Activated T-cell treated with anti-CD3 and anti-CD28 coated beads, Interleukin-2, amount 50 U/mL, for 1 hour (primary cell): Measurements from ENCODE around the gene UBE3B.

Source experiments
- DNase-seq: peaks from one replicate; pipeline ENCODE4 v3.0.0-alpha.2; 2020

Gene UBE3B

DNA sequence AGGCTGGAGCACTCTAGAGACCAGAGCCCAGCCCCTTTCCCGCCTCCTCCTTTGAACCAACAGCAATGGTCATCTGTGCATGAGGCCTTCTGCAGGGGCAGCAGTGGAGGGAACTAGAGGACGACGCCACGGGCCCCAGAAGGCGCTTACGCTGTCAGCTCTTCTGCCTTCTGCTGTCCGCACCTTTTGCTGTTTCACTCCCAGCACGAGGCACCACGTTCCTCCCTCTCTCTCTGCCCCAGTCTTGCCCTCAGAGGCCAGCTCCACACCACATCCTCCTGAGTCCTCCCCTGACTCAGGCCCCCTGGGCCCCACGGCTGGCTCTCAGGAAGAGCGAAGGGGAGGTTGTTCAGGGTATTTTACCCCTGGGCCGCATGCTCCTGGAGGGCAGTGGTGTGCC is 80.4 kb downstream of the UBE3B start:
- DNase-seq = no peak

DNA sequence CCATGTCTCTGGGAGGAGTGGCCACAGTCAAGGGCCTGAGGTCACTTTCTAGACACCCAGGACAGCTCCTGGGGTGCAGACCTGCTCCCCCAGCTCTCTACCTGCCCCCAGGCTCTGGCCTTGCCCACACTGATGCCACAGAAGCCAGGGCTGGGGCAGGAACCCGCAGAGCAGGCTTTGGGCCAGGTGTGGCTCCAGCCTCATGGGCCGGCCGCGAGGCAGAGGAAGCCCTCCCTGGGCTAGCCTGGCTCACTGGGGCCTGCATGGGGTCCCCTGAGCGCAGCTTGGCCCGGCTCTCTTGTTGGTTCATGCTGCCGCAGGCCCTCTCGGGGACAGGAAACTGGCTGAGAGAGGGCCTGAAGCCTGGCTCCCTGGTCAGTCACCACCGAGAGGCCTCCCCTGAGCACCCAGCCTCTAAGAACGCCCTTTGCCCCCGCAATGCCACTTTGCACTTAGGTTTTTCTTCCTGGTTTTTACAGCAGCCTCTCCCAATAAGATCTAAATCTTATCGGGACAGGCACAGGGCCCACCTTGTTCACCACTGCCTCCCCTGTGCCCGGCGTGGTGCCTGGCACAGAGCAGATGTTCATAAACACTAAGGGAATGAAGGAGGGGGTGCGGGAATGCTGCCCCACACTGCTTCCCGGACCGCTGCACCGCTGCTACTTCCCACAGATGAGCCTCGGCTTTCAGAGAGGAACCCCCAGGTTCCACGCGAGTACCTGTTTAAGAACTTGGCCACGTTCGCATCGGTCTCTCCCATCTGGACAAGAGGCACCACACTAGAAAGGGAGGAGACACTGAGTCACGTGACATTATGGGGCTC is 81.2 kb downstream of the UBE3B start:
- no peak for DNase-seq

DNA sequence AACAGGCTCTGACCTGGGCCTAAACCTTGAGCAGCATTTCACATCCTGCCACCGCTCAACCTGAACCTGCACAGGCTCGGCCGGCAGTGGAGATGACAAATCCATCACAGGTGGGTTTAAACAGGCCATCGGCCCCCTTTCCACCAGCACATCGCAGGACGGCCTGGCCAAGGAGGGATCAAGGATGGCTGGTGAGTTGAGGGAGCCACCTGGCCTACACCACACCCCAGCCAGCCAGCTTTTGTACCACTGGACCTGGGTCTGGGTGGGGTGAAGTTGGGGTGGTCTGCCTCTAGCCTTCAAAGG is 81.7 kb downstream of the UBE3B start:
- DNase-seq = no peak

DNA sequence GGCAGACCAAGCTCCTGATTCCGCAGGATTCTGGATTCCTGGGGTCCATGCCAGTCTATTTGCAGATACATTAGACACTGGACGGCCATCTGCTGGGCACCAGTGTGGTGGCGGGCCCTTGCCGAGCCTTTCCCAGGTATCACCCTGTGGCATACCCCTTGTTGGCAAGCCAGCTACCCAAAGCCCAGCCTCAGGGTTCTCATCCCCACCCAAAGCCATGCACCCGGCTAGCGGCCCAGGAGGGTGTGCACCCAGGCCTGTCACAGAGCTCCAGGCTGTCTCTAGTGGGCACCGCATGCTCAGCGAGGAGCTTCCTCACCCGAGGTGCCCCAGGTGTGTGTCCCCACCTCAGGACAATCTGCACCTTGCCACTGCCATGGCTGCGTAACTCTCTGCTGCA is 82.2 kb downstream of the UBE3B start:
- no peak for DNase-seq

DNA sequence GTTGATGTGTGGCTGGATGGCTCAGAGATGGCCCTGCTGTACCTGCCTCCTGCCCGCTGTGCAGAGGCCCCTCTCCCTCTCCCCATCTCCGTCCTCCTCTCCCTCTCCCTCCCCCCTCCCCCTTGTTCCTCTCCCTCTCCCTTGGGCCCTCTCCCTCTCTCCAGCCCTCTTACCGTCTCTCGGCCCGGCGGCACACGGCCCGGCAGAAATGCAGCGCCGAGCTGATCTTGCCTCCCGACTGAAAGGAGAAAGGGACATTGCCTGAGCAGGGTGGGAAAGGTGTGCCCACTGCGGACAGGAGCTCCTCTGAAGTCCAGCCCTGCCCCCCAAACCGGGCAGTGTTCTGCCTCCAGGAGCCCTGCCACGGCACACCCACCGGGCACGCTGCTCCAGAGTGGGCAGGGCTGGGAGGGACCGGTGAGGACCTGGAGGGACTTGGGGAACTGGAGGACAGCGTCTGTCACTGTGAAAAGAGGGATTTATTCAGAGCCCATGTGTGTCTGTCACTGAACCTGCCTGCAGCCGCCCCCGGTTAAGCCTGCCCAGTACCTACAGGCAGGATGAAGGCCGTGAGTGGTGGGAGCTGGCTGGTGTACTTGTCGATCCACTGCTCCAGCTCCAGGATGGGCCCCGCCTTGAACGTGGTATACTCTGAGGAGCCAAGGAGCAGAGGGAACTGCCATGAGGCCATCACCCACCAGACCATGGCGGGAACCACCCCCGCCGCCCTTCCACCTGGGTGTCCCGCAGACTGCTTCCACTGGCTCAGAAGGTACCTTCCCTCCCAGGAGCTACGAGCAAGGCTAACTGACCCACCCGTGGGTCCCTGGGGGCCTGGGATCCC is 83.7 kb downstream of the UBE3B start:
- DNase-seq = no peak

DNA sequence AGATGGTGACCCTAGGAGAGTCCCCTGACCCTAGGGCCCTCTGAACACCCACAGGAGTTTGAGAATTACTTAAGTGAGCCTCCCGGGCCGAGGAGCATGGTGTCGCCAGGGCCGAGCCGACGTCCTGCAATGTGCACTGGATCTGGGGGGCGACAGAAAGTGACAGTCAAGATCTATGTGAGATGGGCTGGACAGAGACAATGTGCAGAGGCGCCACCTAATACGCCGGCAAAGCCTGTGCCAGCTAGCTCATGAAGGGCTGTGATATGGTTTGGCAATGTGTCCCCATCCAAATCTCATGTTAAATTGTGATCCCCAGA is 84.2 kb downstream of the UBE3B start:
- DNase-seq = no peak

DNA sequence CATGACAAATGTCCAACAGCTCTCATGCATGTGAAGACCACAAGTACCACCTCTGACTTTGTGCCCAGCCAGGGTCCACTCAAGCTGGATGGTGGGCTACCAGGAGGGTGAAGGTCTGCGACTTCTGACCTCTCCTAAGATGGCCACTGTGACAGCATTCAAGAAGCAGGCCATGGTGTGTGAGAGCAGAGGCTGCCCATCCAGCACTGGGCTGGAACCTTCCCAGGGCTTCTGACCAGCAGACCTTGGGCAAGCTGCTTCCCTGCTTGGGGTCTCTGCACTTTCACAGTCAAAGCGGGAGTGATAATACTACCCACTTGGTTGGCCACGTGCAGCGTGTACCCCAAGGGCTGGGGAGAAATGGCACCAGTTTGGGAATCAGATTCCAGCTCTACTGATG is 85.4 kb downstream of the UBE3B start:
- DNase-seq = no peak

DNA sequence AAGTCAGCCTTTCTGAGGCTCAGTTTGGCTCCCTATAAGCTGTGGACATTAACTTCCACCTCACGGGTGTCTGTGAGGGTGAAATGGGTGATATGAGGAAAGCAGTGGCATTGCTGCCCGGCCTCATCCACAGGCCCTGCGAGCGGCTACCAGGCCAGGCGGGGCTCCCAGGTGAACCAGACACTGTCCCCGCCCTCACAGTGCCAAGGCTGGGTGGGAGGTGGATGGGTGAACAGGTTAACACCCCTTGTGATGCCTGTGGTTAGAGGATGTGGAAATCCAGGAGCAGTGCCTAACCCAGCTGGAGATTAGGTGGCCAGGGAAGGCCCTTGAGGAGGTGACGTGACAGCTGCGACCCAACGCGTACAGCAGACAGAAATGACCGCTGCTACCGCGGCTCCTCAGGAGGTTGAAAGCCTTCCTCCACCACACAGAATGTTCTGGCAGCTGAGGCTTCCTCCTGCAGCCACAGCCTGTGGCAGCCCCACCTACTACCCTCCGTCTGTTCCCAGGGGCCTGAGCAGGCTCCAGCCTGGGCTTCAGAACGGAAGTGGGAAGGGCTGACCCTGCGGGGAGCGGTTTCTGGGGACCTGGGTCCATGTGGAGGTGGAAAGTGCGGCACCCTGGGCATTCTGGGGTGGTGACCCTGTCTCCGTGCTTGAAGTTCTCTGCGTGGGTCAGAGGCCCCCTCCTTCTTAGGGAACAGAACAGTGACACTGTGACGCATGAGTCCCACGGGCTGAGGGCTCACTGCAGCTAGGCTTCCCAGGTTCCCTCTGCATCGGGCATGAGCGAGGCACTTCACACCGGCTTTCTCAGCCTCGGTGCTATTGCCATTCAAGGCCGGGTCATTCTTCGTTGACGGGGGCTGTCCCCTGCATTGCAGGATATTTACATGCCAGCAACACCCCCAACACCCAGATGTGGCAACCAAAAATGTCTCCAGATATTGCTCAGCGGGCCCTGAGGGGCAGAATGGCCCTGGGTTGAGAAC is 86.2 kb downstream of the UBE3B start:
- DNase-seq = no peak

DNA sequence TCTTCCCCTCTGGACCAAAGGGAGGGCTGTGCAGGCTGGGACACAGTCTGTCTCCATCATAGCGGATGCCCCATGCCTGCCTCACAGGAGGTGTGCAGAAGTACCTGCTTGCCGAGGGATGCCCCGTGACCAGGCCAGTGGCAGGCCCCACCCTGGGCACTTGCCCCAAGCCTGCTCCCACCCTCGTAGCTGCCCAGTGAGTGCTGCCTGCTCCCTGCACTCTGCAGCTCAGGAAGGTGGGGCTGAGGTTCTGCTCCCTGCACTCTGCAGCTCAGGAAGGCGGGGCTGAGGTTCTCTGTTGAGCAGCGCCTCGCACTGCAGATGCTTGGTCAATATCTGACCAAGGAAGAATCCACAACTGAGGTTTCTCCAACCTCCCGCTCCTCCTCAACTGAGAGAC is 89.0 kb downstream of the UBE3B start:
- DNase-seq = no peak

DNA sequence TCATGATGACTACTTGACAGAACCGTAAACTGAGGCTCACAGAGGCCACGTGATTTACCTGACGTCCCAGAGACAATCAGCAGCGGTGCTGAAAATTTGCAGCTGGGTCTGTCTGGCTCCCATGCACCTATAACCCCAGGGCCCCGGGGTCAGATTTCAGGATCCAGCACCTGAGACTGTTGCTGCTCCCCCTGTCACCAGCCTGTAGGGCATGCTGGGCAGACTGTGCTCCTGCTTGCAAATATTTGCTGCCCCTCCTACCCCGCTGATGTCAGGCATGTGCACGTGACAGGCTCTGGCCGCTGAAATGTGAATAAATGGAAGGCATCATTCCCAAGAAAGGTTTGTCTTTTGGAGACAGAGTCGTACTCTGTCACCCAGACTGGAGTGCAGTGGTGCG is 89.9 kb downstream of the UBE3B start:
- no peak for DNase-seq

DNA sequence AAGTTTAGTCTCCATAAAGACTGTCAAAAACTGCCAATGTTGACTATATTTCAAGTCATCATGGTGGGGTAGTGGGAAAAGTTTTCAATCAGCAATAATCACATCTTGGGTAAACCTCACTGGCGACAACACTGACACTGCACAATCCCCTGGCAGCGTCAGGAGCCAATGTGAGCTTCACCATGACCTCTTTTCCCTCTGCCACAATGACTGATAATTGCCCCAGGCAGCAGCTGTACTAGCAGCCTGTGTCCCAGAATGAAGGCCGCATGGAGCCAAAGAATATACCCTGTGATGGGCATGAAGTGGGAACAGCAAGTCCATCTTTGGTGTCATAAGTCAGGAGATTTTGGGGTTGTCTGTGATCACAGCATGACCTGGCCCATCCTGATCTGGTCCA is 90.5 kb downstream of the UBE3B start:
- no peak for DNase-seq

DNA sequence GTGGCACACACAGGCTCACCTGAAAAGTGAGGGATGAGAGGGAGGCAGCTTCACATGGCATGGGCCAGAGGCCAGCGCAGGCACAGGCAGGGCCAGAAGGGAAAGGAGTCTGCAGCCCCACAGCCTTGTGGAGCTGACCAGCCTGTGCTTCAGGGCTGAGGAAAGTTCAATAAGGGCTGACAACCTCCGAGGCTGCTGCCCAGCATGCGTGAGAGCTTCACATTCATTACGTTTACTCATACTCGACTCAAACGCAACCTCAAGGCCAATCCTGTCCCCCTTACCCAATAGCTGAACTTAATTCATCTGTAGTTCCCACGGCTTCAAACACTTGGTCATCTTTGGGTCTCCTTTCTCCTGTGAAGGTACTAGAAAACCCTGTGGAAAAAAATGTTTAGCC is 91.1 kb downstream of the UBE3B start:
- DNase-seq = no peak

DNA sequence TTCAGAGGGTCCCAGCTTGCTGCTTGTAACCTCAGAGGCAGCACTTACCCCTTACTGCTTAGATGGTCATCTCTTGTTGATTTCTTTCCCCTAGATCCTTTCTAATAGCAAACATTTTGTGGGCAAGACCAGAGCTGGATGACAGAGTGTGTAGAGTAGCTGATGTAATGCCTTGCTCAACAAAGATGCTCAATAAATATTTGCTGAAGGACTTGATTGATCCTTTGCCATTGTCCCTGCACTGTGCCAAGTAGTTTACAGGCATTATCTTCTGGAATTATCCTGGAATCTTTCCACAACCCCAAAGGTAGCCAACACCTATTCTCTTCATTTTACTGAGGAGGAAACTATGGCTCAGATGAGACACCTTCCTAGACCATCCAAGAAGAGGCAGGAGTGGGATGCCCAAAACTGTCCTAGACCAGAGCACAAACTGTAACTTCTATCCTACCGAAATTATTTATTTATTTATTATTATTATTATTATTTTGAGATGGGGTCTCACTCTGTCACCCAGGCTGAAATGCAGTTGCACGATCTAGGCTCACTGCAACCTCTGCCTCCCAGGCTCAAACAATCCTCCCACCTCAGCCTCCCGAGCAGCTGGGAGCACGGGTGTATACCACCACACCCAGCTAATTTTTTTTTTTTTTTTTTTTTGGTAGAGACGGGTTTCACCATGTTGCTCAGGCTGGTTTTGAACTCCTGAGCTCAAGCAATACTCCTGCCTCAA is 94.5 kb downstream of the UBE3B start:
- no peak for DNase-seq

DNA sequence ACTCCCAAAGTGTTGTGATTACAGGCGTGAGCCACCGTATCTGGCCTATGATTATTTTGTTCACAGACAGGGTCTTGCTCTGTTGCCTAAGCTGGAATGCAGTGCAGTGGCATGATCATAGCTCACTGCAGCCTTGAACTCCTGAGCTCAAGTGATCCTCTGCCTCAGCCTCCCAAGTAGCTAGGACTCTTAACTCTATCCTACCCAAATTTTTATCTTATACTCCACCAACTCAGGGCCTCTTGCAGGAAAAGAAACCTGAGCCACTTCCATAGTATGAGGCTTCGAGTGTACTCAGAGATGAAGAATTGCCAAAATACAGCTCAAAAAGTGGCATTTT is 95.0 kb downstream of the UBE3B start:
- DNase-seq = no peak

DNA sequence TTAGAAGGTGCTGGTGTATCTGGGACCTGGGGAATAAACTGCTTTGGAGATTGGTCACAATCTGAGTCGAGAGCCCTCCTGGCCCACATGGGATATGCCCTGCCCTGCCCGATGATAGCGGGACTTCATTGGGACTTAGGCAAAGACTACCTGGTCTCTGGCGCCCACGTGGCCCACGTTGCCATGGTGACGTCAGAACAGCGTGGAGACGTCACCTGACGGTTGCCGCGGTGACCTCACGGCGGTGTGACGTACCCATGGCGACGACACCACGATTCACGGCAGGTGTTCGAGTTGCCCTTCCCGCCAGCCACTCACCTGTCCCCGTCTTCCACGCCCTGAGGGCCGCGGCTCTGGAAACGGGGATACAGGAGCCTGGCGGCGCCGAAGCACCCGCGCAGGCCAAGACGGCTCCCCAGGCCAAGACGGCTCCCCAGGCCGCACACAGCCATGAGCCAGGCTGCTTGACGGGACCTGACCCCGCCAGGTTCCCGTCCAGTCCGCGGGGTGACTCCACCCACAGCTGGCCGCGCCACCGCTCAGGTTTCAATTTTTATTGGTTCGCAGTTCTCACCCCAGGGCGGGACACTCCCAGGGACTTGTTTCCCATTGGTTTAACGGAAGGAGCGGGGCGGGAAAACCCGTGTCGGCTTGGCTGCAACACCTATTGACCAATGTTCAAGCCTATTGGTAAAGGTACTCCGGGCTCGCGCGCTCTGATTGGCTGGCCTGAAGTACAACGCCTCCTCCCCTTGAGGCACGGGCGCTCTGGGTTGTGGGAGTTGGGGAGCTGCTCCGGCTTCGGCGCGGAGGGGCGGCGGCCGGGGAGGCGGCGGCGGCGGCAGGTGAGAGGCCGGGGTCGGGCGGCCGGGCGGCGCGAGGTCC is 95.8 kb downstream of the UBE3B start, which contains the start of the genes MMAB and MVK:
MMAB (minus strand) TSS at position 476 of the 885 bp plus-strand sequence; CDS start at position 452, 24 bp downstream.
MVK (plus strand) TSS at position 766 of the 885 bp plus-strand sequence. CDS start 1,029 bp downstream, outside the sequence.
- DNase-seq = peak; percentile 95

DNA sequence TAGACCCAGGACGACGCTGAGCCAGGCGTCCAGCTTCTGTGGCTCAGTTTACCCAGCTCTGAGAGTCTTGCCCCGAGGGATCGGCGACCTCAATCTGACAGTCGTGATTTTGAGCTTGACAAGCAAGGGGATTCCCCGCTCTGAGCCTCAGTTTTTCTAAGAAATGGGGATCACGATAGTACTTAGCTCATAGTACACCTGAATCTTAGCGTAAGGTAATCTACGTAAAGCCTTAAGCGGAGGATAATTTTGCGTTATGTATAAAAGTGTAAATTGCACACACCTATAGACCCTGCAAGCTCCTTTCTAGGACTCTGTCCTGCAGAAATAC is 96.4 kb downstream of the UBE3B start:
- DNase-seq = no peak

DNA sequence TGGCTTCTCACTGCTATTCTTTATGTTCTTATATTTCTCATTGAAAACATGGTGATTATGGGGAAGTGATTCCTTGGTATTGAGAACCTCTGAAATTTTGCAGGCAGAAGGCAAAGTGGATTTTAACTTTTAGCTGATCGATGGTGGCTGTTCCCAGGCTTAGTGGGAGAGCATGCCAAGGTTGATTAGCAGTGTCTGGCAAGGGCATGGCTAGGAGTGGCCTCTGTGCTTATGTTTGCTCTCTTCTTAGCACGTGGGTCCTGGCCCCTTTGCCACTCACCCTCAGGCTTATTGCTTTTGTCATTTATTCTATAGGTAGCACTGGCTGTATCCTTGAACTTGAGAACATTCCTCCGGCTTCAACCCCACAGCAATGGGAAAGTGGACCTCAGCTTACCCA is 98.2 kb downstream of the UBE3B start:
- no peak for DNase-seq

DNA sequence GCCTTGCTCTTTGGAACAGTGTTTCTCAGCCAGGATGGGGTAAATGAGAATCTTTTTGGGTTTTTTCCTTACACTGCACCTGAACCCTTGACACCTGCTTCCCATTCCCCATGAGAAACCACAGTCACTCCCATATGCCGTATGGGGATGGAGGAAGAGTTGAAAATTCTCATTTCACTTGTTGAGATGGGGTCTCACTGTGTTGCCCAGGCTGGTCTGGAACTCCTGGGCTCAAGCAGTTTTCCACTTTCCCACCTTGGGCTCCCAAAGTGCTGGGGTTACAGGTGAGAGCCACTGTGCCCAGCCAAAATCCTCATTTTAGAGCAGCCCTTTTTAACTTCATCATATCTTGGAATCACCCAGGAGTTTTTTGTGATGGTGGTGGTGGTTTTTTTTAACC is 99.9 kb downstream of the UBE3B start:
- DNase-seq = no peak

DNA sequence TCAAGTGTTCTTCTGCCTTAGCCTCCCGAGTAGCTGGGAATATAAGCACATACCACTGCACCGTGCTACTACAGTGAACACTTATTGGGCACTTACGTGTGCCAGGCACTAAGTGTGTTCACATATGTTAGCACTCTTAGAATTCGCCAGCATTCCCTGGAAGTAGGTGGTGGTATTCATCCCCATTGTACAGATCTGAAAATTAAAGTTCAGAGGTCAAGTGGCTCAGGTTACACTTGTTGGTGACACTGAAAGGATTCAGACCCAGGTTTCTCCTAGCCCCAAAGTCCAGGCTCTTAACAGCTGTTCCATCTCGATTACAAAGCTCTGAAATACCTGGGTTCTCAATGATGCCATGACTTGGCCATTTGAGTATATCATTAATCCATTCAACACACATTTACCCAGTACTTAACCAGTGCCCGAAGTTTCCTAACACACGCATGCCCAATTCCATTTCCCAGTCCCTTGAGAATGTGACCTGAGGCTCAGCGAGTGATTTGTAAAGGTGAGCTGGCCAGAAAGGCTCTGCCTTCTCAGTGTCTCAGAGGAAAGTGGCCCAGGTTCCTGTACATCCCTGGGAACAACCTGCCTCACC is 101.0 kb downstream of the UBE3B start:
- no peak for DNase-seq

DNA sequence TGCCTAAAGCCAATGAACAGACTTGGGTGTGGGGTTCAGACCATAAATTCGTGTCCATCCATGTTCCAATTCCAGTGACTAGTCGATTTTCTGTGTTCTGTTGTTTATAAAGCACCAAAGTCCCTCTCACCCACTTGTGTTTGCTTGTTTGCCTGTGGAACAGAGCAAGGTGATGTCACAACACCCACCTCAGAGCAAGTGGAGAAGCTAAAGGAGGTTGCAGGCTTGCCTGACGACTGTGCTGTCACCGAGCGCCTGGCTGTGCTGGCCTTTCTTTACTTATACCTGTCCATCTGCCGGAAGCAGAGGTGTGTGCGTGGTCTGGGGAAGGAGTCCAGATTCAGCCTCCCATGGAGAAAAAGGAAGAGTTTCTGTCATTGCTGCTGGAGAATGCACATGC is 102.2 kb downstream of the UBE3B start:
- DNase-seq = no peak

DNA sequence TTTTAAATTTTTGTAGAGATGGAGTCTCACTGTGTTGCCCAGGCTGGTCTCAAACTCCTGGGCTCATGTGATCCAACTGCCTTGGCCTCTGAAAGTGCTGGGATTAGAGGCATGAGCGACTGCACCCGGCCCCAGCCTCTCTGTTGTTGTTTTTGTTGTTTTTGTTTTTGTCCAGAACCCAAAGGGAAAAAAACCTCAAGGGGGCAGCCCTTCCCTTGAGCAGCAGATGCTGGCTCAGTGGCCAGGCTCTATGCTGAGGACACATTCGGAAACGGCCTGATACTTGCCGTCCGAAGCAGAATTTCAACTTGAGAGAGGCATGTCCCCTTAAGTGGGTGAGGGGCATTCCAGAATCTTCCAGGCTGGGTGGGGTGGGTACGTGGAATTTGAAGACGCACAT is 102.8 kb downstream of the UBE3B start:
- no peak for DNase-seq
